GM18870 (cell line): ENCODE data around the gene CEP131.

Experiments used
- ATAC-seq: cut with Tn5 transposase; IDR thresholded peaks from one replicate; pipeline ENCODE4 v1.9.1; 2021; ENCODE audit warnings: moderate library complexity; ENCODE audit not compliant: unreplicated experiment

Gene CEP131

GRCh38 chr17:81222906-81223761 is at the start of gene CEP131:
CEP131 (minus strand) TSS chr17:81222965; CDS start chr17:81220056, 2,909 bp downstream.
- ATAC-seq, result peak; percentile 69

DNA sequence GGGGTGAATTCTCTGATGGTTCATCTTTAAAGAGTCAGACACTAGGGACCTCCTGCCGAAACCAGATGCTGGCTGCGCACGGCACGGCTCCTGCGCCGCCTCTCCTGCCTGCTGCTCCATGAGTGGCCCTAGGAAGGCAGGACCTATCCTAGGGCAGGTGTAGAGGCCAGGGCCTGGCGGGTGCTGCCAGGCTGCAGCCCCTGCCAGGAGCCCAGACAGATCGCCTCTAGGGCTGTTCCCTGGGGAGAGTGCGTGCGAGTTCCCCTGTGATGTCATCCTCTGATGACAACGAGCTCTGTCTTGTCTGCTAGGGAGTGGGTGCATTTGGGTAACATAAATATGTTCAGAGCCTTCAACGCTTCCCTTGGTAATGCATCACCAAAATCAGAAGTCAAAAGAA is 48.5 kb upstream of the CEP131 start:
- ATAC-seq, result no peak

DNA sequence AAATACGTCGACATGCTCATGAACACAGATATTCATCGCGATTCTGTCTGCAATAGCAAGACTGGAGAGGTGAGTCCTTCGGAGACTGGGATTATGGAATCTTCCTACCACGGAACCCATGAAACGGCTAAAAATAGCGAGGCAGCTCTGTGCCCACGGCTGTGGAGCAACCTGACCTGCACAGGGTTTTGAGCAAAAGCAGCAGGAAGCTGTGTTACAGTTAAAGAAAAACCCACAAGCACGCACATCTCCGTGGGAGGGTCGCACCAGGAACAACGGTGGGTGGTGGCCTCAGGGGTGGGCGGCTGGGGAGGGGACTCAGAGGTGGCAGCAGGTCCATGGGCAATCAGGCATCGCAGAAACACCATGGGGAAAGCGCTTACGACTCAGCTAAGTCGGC is 47.5 kb upstream of the CEP131 start:
- ATAC-seq, result no peak

- no peak for ATAC-seq
These were observed 44.8 kb upstream of the CEP131 start for GRCh38 chr17:81267390-81268067.

- no peak for ATAC-seq
These were observed 42.8 kb upstream of the CEP131 start for GRCh38 chr17:81265576-81265975.

GRCh38 chr17:81264640-81265039 is 41.9 kb upstream of the CEP131 start:
- ATAC-seq, result no peak

DNA sequence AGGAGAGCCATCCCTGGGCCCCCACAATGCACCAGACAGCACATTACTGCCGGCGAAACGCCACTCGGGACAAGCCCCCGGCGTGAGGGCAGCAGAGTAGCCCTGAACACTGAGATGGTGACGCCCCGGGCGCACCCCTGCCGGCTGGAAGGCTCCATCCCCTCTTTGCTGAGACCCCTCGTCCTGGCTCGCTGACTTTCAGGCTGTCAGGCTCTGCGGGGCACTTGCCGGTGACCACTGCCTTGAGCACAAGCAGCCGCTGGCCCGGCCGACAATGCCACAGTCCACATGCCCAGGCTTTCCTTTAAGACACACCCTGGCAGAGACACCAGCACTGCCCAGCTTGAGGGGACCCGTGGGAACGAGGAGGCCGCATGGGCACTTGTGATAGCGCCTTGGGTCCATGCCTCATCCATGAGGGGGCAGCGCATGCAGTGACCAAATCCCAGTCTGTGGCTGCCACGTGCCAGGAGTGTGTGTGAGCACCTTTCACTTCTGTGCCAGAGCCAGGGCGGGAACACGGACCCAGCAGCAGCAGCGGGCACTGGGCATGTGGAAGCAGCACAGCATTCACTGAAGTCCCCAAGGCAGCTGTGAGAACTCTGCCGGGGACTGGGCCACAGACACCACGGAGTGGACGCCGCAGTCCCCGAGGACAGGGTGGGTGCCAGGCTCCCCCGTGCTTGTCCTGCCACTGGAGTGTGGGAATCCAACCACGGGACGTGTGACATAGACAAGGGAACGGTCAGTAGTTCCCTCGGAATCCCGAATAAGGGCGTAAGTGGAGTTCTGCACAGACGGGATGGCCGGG is 40.8 kb upstream of the CEP131 start:
- no peak for ATAC-seq

- no peak for ATAC-seq
These were observed 39.0 kb upstream of the CEP131 start for GRCh38 chr17:81261582-81262336.

DNA sequence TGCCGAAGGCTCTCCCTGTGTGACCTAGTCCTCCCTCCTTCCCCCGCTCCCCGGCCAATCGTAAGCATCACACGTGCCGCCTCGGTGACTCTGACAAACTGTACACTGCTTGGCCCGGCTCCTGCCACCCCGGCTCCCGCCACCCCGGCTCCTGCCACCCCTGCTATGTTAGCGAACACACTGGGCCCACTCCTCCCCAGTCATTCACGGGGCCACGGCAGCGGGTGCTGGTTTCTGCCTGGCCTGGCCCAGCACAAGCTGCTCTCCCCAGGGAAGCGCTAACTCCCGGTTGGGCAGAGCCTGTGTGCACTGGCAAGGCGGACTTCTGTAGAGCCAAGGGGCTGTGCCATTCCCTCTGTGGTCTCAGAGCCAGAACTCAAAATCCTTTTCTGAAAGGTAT is 38.3 kb upstream of the CEP131 start:
- no peak for ATAC-seq

DNA sequence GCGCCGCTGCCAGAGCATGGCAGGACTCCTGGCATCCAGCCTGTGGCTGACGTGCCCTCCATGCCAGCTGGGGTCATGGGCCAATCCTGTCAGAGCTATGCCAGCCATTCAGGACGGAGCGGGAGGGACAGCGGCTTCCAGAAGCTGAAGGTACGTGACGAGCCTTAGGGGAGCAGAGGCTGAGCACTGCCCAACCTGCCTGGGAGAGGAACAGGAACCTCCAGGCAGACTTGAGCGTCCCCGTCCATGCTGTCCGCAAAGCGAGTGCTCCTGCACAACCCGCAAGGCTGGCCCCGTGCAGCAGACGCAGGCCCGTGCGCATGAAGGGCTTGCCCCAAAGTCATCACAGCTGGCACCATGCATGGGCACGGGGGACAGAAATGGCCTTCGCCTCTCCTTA is 37.9 kb upstream of the CEP131 start:
- no peak for ATAC-seq

GRCh38 chr17:81260171-81260570 is 37.4 kb upstream of the CEP131 start:
- no peak for ATAC-seq

DNA sequence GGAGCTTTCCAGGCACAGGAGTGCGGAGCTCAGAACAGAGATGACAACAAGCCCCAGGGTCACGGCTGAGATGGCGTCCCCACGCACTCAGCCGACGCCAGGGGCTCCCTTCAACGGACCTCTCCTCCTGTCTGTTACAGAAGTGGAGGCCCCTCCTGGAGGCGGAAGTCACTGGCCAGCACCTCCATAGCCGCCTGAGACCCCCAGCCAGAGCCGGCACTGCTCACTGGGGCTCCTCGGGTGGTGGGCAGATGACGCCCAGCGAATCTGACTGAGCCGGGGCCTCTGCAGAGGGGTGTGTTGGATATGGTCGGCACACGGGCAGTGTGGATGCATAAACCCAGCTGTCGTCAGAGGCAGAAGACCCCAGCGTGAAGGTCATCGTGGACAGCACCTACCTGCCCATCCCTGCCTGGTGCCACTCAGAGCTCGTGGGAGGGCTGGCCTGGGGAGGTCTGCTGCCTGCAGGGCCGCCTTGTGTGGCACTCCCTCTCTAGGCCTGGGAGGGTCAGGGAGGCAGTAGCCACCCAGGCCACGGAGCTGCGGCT is 36.4 kb upstream of the CEP131 start:
- no peak for ATAC-seq

DNA sequence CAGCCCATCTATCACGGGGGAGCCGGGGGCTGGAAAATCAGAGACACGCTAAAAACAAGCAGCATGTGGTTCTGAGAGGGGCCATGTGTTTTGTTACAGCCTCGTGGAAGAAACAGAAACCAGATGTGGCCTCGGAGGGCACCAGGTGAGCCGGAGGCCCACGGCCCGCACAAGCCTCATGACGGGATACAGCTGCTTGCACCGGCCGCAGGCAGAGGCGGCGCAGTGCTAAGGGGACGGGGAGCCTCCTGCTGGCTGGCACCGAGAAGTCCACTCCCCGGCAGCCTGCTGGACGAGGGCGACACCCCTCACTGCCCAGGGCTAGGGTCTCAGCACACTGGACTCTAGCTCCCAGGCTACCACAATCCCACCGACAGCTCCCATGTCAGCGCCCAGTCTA is 35.5 kb upstream of the CEP131 start:
- no peak for ATAC-seq

DNA sequence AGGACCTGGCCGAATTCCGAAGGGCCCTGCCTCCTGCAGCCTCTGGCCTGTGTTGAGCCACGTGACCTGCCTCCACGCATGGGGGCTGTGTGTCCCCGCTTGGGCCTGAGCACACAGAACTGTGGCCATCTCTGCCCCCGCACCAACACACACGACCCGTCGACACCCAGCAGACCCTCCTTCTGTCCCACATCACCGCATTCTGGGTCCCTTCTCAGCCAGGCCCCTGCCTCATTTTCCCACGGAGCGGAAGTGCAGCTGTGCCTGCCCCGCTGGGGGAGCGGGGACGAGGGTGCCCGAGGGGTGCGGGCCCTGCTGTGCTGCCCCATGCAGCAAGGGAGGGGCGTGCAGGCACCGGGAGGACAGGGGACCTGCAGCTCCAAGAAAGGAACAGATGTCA is 34.8 kb upstream of the CEP131 start:
- ATAC-seq, result no peak

DNA sequence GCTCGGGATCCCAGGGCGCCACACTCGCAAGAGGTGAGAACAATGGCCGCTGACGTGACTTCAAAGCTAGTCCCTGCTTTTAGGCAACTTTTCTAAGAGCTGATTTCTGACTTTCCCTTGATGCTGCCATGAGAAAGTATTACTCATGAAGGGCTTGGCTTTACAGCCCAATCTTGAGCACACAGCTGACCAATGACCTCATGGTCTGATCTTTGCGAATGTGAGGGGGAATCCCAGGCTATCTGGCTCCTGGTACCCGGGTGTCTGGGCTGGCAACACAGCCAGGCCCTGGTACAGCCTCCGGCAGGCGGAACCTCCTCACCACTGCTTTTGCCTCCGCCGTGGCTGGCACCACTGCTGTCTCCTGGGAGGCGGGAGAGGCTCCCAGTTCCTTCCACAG is 33.9 kb upstream of the CEP131 start:
- ATAC-seq, result no peak

DNA sequence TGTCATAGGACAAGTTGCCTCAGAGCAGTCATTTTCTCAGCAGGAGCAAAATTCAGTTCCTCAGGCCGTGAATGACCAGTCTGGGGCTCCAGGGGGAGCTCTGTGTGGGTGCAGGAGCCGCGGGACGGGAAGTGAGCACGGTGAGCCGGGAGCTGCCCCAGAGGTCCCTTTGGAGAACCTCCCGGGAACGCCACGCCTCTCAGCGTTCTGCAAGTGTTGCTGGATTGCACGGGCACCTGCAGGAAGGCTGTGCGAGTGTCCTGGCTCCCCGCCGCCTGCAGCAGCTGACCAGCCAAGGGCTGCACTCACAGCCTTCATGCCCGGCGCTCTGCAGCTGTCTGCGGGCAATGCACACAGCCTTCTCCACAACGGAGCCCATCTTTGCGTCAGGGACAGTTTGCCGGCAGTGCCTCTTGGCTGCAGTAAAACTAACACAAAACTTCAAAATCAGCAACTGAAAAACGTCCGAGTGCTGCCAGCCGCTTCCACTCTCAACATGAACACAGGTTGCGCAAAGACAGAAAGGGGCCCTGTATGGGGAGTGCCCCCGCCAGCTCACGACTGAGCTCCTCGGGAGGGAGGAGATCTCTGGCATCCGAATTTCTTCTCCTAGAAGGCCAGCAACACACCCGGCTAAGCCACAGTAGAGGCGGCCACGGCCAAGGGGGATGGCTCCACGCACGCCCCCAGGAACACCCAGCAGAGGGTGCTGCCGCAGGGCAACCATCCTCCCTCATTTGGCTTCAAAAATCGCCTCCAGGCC is 32.4 kb upstream of the CEP131 start:
- no peak for ATAC-seq

GRCh38 chr17:81253358-81254131 is 30.8 kb upstream of the CEP131 start:
- ATAC-seq, result no peak

DNA sequence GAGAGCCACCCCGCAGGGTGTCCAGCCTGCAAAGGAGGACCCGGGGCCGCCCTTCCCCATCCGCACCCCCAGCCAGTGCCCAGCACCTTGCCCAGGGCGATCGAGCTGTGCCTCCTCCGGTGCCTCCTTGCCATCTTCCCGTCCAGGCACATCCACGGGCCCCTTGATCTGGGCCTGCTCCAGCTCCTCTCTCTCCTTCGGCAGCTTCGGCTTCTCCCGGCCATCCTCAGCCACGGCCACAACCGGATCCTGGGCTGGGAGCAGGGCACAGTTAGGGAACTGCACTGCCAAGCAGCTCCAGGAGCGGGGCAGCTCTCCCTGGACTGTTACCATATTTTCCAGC is 30.2 kb upstream of the CEP131 start:
- ATAC-seq, result no peak

DNA sequence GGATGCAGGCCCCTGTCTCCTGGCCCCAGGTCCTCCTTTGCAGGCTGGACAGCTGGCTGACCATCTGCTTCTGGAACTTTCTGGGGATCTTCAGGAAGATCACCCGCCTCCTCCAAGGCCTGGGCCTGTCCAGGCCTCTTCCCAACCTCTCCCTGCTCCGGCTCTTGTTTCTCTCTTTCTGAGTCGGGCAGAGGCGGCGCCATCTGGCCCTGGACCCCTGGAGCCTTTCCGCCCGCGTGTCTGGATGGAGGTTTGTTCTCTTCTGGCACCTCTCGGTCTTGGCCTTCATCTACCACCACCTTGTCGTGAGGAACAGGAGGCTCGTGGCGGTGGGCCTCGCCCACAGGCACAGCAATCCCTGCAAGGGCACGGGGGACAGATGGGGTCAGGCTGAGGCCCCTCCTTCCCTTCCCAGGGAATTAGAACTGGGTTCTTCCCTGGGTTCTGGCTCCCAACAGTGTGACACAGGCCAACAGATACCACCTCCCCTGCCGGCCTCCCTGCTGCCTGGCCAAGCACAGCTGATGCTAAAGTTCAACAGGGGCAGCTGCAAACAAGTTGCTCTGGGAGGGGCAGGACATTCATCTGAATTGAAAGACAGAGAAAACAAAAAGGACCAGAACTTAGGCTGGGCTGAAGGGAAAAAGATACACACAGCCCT is 29.7 kb upstream of the CEP131 start:
- ATAC-seq, result no peak
